ENCODE results near the gene EPC1.
"Not testable (repeated sequence)": the region's sequence is repeated elsewhere in the genome, so short reads cannot be mapped to it uniquely, and the experiment has no call there.

EPC1 gene, protein sequence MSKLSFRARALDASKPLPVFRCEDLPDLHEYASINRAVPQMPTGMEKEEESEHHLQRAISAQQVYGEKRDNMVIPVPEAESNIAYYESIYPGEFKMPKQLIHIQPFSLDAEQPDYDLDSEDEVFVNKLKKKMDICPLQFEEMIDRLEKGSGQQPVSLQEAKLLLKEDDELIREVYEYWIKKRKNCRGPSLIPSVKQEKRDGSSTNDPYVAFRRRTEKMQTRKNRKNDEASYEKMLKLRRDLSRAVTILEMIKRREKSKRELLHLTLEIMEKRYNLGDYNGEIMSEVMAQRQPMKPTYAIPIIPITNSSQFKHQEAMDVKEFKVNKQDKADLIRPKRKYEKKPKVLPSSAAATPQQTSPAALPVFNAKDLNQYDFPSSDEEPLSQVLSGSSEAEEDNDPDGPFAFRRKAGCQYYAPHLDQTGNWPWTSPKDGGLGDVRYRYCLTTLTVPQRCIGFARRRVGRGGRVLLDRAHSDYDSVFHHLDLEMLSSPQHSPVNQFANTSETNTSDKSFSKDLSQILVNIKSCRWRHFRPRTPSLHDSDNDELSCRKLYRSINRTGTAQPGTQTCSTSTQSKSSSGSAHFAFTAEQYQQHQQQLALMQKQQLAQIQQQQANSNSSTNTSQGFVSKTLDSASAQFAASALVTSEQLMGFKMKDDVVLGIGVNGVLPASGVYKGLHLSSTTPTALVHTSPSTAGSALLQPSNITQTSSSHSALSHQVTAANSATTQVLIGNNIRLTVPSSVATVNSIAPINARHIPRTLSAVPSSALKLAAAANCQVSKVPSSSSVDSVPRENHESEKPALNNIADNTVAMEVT

DNA sequence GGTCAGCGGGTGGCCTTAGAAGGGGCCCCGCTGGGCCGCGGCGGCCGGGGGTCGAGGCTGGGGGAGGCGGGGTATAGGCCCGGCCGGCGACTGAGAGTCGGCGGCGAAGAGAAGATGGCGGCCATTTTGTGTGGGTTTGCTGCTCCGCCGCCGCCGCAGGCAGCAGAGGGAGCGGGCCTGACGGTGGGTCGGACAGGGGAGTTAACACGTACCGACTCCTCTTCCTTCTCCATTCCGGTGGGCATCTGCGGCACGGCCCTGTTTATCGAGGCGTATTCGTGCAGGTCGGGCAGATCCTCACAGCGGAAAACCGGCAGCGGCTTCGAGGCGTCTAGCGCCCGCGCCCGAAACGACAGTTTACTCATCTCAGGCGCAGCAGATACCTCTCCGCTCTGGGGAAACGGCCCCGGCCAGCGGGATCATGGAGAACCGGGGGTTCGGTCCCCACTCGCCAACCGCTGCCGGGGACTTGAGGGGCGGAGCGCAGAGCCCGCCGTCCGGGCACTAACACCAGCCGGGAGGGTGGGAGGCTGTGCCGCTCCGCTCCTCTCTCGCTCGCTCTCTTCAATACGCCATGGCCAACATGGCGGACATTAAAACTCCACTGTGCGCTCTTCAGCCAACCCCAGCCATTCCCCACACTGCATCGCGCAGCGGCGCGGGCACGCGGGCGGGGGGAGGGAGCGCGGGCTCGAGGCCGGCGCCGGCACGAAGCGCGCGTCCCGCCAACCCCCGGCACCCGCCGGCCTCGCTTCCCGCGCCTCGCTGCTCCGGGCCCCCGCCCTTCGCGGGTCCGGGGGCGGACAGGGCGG is at the start of gene EPC1:
EPC1 (minus strand) TSS at position 608 of the 812 bp plus-strand sequence; CDS start at position 365, 243 bp downstream.
- no peaks in the 10 kb centered on the region for H3K9me3 ChIP-seq (ENCODE audit: low read length)
- H3K27me3 ChIP-seq (ENCODE audit: insufficient read depth, low read length), result no peaks in the 10 kb centered on the region
- peak within 1 kb of the TSS; percentile 97 for H3K4me3 ChIP-seq (ENCODE audit: low read length)
- peak within 1 kb of the TSS; percentile 48 for H2AFZ ChIP-seq (ENCODE audit: low read depth, low read length)
- H3K36me3 ChIP-seq (ENCODE audit: insufficient read depth, low read length), result peaks cover 7% of the 10 kb centered on the region
- H3K4me1 ChIP-seq (ENCODE audit: insufficient read depth, low read length), result peaks cover 16% of the 10 kb centered on the region

GRCh38 chr10:32393911-32394310 is 47.0 kb upstream of the EPC1 start:
- peaks cover 3% of the 10 kb centered on the region for H3K27me3 ChIP-seq (ENCODE audit: insufficient read depth, low read length)
- no peaks in the 10 kb centered on the region for H3K36me3 ChIP-seq (ENCODE audit: insufficient read depth, low read length)
- H3K9me3 ChIP-seq (ENCODE audit: low read length), result no peaks in the 10 kb centered on the region
- no peak overlapping the region for H3K4me3 ChIP-seq (ENCODE audit: low read length)
- H2AFZ ChIP-seq (ENCODE audit: low read depth, low read length), result no peak overlapping the region
- H3K4me1 ChIP-seq (ENCODE audit: insufficient read depth, low read length), result no peaks in the 10 kb centered on the region

- not testable (repeated sequence) for H3K27me3 ChIP-seq (ENCODE audit: insufficient read depth, low read length); H2AFZ ChIP-seq (ENCODE audit: low read depth, low read length); H3K9me3 ChIP-seq (ENCODE audit: low read length)
Observed at GRCh38 chr10:32392284-32392683, 45.3 kb upstream of the EPC1 start.

GRCh38 chr10:32390193-32390592 is 43.2 kb upstream of the EPC1 start:
- Histone ChIP-seq H3K4me1 (ENCODE audit: insufficient read depth, low read length) (no peaks in the 10 kb centered on the region), H3K4me3 (ENCODE audit: low read length) (no peak overlapping the region), H3K27me3 (ENCODE audit: insufficient read depth, low read length) (no peaks in the 10 kb centered on the region), H3K36me3 (ENCODE audit: insufficient read depth, low read length) (no peaks in the 10 kb centered on the region), H2AFZ (ENCODE audit: low read depth, low read length) (no peak overlapping the region), H3K9me3 (ENCODE audit: low read length) (no peaks in the 10 kb centered on the region)

More at GRCh38 chr10:32392284-32392683, 45.3 kb upstream of the EPC1 start:
- H3K4me3 ChIP-seq (ENCODE audit: low read length); H3K4me1 ChIP-seq (ENCODE audit: insufficient read depth, low read length); H3K36me3 ChIP-seq (ENCODE audit: insufficient read depth, low read length): not testable (repeated sequence)

DNA sequence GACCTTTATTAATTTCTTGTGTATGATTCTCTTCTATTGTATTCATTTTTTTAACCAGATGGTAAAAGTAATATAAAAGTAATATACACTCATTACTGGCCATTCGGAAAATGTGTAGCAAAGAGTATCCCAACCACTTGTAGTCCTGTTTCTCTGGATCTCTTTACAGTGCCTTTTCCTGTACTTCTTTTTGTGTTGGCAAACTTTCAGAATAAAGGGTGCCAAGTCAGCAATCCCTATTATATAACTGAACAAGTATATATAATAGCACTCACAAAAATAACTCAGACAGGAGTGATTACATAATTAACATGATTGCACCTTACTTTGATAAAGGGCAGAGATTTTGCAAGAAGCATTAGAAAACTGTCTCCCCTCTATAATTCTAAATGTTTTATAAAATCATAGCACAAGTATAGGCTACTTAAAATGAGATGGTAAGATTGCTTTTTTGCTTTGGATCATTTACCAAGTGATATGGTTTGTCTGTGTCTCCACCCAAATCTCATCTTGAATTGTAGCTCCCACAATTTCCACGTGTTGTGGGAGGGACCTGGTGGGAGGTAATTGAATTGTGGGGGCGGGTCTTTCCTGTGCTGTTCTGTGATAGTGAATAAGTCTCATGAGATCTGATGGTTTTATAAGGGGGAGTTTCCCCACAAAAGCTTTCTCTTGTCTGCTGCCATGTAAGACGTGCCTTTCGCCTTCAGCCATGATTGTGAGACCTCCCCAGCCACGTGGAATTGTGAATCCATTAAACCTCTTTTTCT is 41.5 kb upstream of the EPC1 start:
- no peaks in the 10 kb centered on the region for H3K9me3 ChIP-seq (ENCODE audit: low read length)
- no peaks in the 10 kb centered on the region for H3K27me3 ChIP-seq (ENCODE audit: insufficient read depth, low read length)
- H3K4me3 ChIP-seq (ENCODE audit: low read length), result no peak overlapping the region
- no peaks in the 10 kb centered on the region for H3K36me3 ChIP-seq (ENCODE audit: insufficient read depth, low read length)
- H3K4me1 ChIP-seq (ENCODE audit: insufficient read depth, low read length), result no peaks in the 10 kb centered on the region
- no peak overlapping the region for H2AFZ ChIP-seq (ENCODE audit: low read depth, low read length)

DNA sequence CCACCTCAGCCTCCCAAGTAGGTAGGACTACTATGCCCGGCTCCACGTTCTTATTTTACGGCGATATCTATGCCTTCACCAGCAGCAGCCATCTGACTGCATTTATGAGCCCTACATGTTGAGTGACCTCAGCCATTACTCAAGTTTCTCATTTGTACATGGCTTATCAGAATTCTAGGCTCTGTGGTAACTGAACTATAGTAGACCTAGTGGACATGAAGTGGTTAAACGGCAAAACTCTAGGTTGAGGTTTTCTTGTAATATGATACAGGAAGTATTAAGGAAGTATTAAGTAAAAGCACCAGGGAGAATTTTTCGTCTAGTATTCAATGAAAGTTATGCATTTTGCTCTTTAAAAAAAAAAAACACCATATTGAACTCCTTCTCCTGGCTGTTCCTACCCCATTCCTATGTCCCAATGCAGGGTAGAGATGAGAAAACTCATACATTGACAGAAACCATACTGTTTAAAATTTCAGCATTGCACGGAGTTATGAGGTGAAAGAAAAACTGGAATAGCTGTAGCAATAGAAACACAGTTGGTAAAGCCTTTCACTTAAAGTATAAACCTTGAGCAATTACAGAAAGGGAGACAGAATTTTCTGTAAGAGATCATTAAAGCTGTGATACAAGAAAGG is 39.8 kb upstream of the EPC1 start:
- Histone ChIP-seq H2AFZ (ENCODE audit: low read depth, low read length) (no peak overlapping the region), H3K27me3 (ENCODE audit: insufficient read depth, low read length) (no peaks in the 10 kb centered on the region), H3K4me3 (ENCODE audit: low read length) (no peak overlapping the region), H3K9me3 (ENCODE audit: low read length) (no peaks in the 10 kb centered on the region), H3K36me3 (ENCODE audit: insufficient read depth, low read length) (no peaks in the 10 kb centered on the region), H3K4me1 (ENCODE audit: insufficient read depth, low read length) (no peaks in the 10 kb centered on the region)

GRCh38 chr10:32384171-32384570 is 37.2 kb upstream of the EPC1 start:
- Histone ChIP-seq H2AFZ (ENCODE audit: low read depth, low read length) (no peak overlapping the region), H3K4me1 (ENCODE audit: insufficient read depth, low read length) (peaks cover 8% of the 10 kb centered on the region), H3K27me3 (ENCODE audit: insufficient read depth, low read length) (no peaks in the 10 kb centered on the region)

DNA sequence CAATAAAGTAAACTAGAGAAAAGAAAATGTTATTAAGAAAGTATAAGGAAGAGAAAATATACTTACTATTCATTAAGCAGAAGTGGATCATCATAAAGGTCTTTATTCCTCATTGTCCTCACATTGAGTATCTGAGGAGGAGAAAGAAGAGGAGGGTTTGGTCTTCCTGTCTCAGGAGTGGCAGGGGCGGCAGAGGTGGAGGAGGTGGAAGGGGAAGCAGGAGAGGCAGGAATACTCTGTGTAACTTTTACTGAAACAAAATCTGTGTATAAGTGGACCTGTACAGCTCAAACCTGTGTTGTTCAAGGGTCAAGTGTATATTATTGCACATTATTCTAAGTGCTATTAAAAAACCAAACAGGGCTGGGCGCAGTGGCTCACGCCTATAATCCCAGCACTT is 34.2 kb upstream of the EPC1 start:
- H3K4me3 ChIP-seq (ENCODE audit: low read length), result no peak overlapping the region
- peaks cover 8% of the 10 kb centered on the region for H3K4me1 ChIP-seq (ENCODE audit: insufficient read depth, low read length)
- no peak overlapping the region for H2AFZ ChIP-seq (ENCODE audit: low read depth, low read length)
- no peaks in the 10 kb centered on the region for H3K9me3 ChIP-seq (ENCODE audit: low read length)
- H3K36me3 ChIP-seq (ENCODE audit: insufficient read depth, low read length), result no peaks in the 10 kb centered on the region
- no peaks in the 10 kb centered on the region for H3K27me3 ChIP-seq (ENCODE audit: insufficient read depth, low read length)

More at GRCh38 chr10:32384171-32384570, 37.2 kb upstream of the EPC1 start:
- Histone ChIP-seq H3K36me3 (ENCODE audit: insufficient read depth, low read length) (no peaks in the 10 kb centered on the region), H3K9me3 (ENCODE audit: low read length) (no peaks in the 10 kb centered on the region), H3K4me3 (ENCODE audit: low read length) (no peak overlapping the region)

DNA sequence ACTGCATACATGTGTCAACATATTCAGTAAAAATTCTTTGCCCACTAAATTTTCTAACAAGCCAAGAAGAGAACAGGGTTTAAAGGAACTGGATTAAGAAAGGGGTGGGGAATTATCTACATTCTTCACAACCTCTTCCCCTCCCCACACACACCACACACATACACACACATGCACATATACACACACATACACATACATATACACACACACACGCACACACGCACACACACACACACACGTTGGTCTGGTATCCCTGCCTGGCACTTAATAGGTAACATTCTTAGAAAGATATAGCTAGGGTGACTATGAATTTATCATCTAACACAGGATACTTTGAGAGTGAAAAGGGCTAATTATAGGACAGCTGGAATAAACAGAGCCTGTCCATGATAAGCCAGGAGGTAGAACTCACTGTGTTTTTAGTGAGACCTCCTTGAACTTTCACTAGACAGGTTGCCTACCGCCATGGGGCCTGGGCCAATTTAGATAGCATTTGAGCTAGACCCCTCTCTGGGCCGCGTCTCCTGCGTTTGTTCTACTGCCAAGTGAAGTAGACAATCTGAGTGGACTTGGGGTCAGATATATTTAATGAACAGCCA is 33.1 kb upstream of the EPC1 start:
- H3K36me3 ChIP-seq (ENCODE audit: insufficient read depth, low read length), result no peaks in the 10 kb centered on the region
- peak overlapping the region; percentile 87 for H3K4me3 ChIP-seq (ENCODE audit: low read length)
- peak overlapping the region; percentile 89 for H2AFZ ChIP-seq (ENCODE audit: low read depth, low read length)
- H3K4me1 ChIP-seq (ENCODE audit: insufficient read depth, low read length), result peaks cover 11% of the 10 kb centered on the region
- no peaks in the 10 kb centered on the region for H3K9me3 ChIP-seq (ENCODE audit: low read length)
- no peaks in the 10 kb centered on the region for H3K27me3 ChIP-seq (ENCODE audit: insufficient read depth, low read length)

DNA sequence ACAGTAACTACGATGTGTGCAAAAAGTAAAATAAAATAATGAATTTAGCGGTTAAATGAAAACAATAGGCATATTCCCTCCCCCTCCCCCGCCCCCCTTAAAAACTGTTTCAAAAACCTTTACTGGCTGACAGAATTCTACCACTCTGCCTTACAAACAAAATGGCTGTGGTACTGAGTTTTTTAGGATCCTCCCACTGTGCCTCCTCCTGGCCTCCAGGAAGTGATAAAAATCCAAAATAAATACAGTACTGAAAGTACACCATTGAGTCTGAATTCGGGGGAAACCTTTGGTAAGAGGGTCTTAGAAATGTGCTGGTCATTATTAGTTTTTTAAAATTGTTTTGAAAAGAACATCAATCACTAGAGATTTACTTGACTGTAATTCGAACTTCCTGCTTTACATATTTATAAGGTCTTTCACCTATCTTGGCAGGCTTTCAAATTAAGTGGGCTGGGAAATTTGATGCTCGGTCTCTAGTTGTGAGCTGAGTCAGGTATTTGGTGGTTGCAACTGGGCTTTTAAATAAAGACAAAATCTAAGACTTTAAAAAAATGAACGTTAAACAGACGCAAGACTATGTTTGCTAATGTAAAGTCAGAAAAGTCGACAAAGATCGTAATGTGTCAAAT is 32.5 kb upstream of the EPC1 start:
- Histone ChIP-seq H3K36me3 (ENCODE audit: insufficient read depth, low read length) (no peaks in the 10 kb centered on the region), H3K27me3 (ENCODE audit: insufficient read depth, low read length) (no peaks in the 10 kb centered on the region), H2AFZ (ENCODE audit: low read depth, low read length) (peak overlapping the region; percentile 89), H3K4me1 (ENCODE audit: insufficient read depth, low read length) (peaks cover 11% of the 10 kb centered on the region), H3K4me3 (ENCODE audit: low read length) (peak overlapping the region; percentile 87), H3K9me3 (ENCODE audit: low read length) (no peaks in the 10 kb centered on the region)

Measured in neuron (in vitro differentiated cells).